GM18909 (cell line): ENCODE measurements around the gene ACACA.
"Not testable (repeated sequence)": the region's sequence is repeated elsewhere in the genome, so short reads cannot be mapped to it uniquely, and the experiment has no call there.

Experiments used
- ATAC-seq: cut with Tn5 transposase; IDR thresholded peaks from one replicate; pipeline ENCODE4 v1.9.1; 2021; ENCODE audit warnings: mild to moderate bottlenecking; ENCODE audit not compliant: unreplicated experiment, poor library complexity

ACACA gene

DNA sequence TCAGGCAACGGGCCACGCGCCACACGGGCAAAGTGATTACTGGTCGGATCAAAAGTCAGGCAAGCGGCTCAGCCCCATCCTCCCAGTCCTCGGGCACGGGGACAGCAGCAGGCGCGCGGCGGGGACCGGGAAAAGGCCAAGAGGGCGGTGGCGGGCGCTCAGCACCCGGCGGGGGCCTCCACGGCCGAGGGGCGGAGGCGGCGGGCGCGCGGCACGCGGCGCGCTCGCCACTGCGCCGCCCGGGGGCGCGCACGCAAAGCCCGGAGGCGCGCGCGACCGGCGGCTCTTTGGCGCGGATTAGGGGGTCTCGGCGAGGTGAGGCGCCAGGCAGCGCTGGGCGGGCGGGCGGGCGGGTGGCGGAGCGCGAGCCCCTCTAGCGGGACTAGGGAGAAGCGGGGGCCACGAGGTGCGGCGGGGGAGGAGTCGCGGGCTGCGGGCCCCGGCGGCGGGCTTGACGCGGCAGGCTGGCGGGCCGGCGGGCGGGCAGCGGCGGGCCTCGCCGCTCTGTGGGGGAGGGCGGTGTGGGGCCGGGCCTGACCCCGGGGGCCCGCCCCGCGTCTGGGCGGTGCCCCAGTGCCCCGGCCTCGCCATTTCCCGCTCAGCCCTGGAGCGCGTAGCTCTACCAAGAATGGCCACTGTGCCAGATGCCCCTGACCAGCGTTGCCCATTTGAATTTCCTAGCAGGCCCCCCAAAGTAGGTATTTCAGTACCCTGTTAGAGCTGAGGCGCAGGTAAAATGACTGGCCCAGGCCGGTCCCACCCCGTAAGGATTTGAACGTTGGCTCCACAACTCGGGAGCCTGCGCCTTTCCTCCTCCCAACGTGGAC lies at the start of gene ACACA, which contains the start of gene TADA2A:
Gene ACACA (minus strand): TSS at position 202 of the 827 bp plus-strand sequence. CDS start 537 bp downstream, outside the sequence.
Gene TADA2A (plus strand): TSS at position 252 of the 827 bp plus-strand sequence. CDS start 4,480 bp downstream, outside the sequence.
- peak; percentile 86 for ATAC-seq

DNA sequence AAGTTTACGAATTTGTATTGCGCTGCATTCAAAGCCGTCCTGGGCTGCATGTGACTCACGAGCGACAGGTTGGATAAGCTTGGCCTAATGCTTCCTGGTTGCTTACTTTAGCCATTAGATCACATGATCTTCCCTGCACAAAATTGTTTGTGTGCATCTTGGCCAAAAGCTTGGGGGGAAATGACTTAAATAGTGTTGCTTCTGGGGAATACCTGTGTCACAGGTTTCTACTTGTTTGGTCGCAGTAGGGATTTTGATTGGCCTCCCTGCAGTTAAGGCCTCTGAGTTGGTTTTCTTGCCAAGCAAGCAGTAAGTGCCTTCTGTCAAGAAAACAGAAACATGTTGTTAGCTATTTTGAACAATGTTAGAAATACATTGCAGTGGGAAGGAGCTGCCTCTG lies 43.5 kb upstream of the ACACA start:
- no peak for ATAC-seq

DNA sequence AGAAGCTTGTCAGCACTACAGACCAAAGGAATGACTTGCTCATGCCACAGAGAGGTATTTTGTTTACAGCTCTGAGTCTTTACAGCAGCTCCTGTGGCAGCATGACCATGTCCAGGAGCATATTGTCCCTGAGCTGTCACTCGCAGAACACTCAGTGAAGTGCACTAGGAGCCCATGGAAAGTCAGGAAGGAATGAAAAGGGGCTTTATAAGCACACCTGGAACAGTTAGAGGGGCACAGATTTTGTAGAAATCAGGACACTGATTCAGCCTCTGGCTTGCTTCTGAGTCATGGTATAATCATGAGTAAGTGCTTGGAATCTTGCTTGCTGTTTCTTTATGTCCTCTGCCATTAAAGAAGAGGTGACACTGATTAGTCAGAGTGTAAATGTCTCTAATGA lies 41.0 kb upstream of the ACACA start:
- no peak for ATAC-seq

DNA sequence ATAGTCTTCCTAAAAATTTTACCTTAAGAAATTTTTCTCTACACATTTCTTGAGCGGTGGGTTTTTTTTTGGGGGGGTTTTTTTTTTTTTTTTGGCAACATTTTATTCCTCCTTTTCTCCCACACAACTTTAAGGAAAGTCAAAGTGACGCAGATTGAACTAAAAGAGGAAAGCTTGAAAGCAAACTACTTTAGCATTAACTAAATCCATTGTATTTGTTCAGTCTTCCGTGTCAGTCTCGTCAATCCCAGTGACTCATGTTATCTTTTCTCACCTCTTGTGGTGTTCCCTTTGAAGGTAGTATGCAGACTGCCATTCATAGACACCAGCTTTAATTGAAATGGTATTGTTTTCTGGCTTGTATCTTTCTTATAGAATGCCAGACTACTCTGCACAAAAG lies 39.4 kb upstream of the ACACA start:
- ATAC-seq, result no peak

DNA sequence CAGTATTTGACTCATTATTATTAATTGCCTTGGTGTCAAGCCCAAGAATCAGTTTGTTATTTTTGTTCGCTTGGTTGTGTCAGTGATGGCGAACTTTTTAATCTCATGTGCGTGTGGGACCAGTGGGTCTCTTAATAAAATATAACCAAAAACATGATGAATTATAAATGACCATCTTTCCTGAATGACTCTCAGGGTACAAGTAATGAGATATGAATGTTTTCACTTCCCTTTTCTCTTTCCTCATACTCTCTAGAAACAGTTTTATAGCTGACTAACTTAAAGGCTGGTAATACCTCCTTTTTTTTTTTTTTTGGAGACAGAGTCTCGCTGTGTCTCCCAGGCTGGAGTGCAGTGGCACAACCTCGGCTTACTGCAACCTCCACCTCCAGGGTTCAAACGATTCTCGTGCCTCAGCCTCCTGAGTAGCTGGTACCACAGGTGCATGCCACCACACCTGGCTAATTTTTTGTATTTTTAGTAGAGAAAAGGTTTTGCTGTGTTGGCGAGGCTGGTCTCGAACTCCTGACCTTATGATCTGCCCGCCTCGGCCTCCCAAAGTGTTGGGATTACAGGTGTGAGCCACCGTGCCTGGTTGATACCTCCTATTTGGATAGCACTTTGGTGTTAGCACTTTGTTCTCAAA lies 34.9 kb upstream of the ACACA start:
- not testable (repeated sequence) for ATAC-seq

DNA sequence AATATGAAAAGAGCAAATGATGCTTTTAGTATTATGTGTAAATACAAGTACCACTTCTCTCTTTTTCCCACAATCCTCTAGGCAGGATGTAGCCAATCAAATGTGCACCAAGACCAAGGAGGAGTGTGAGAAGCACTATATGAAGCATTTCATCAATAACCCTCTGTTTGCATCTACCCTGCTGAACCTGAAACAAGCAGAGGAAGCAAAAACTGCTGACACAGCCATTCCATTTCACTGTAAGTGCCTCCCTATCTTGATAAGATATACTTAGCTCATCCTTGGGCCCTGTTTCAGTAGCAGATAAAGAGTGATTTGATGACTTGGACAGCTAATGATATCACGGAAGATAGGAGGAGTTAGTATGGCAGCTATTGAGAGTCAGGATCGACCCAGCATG lies 33.8 kb upstream of the ACACA start:
- ATAC-seq, result no peak

DNA sequence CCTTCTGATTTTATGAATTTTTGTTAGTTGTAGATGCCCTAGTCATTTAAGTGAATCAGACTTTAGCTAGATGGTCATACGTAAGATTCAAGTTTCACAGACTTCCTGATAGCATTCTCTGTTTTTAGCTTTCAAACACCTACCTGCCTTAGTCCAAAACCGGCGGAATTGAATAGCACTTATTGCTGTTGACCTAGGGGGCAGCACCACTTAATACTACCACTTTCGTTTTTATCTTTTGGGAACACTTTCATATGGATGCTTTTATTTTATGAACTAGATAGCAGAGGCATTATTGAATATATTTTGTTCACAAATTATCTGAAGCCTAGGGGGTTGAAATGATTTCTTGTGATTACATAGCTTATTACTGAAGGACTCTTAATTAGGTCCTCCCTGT lies 31.5 kb upstream of the ACACA start:
- no peak for ATAC-seq

DNA sequence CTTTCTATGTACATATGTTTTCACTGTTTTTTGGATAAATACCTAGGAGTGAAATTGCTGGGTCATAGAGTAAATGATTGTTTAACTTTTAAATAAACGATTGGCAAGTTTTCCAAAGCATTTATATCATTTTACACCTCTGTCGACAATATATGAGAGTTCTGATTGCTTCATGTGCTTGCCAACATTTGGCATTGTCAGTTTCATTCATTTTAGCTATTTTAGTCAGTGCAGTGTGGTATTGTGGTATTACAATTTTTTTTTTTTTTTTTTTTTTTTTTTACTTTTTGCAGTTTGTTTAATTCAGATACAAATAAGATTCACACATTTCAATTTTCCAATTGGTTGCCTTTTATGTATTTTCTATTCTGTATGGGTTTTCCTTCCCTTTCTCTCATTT lies 26.0 kb upstream of the ACACA start:
- no peak for ATAC-seq

DNA sequence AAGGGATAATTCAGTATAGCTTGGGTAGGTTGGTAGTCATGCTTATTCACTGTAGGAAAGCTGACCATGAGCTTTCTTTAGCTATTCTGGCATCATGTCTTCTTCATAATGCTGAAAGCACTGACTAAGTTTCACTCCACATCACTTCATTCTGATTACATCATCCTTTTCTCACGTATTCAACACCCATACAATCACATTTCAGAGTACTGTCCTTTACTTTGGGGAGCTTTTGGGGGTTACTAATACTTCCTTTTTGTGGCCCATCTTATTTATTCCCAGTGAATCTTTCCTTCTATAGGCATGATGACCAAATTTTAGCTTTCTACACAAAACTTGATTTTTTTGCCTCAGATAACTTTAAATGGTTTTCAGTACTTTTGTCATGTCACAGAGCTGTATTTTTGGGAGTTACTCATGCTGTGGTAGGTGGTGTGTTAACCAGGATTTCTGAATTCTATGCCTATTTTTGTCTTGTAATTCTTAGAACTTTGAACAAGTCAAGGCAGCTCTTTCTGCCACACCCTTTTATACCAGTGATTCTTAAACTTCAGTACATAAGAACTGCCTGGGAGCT lies 23.5 kb upstream of the ACACA start:
- ATAC-seq, result no peak

DNA sequence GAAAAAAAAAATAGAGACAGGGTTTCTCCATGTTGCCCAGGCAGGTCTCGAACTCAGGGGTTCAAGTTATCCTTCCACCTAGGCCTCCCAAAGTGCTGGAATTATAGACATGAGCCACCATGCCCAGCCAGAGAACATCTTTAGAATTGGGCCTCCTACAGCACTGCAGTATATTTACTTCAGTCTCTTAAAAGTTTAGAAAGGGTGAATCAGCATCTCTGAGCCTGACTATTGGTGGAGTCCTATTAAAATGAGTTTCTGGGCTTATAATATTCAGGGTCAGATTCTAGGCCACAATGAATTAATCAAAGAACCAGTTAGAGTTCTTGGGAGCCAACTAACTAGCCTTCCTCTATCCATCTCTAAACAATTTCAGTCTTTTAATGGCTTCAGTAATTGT lies 22.8 kb upstream of the ACACA start:
- ATAC-seq, result no peak

DNA sequence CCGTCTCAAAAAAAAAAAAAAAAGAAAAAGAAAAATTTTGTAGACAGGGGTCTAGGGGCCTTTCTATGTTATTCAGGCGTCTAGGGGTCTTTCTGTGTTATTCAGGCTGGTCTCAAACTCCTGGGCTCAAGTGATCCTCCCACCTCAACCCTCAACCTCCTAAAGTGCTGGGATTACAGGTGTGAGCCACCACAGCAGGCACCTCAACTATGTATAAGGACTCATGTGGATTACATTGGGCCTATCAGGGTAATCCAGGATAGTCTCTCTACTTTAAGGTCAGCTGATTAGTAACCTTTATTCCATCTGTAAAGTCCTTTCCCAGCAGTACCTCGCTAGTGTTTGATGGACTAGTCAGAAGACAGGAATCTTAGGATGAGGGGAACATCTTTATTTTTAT lies 22.4 kb upstream of the ACACA start:
- ATAC-seq, result no peak

DNA sequence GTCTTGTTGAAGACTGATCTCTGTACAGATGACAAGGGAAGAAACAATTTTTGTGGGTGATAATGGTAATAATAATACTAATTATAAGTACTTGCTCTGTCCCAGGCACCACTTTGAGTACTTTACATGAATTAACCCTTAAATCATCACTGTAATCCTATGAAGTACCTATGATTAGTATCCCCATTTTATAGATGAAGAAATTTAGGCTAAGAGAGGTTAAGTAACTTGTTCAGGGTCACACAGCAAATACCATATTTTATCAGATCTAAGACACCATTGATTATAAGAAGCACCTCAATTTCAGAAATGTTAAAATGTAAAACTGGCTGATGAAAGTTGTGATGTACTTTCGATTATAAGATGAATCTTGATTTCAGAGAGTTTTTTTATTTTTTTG lies 18.6 kb upstream of the ACACA start:
- ATAC-seq, result no peak

DNA sequence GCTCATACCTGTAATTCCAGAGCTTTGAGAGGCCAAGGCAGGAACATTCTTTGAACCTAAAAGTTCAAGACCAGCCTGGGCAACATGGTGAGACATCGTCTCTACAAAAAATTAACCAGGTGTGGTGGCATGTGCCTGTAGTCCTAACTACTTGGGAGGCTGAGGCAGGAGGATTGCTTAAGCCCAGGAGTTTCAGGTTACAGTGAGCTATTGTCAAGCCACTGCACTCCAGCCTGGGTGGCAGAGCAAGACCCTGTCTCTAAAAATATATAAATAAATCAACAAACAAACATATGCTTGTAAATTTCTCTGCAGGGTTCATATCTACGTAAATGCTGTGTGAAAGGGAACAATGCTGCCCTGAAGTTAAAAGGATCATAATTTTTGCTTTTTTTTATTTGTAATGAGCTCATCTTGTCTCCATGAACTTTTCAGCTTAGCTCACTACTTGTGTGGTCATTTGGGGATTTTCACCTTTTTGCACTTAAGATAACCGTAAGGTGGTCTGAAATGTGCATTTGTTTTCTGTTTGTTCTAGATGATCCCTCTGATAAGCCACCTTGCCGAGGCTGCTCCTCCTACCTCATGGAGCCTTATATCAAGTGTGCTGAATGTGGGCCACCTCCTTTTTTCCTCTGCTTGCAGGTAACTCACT lies 16.5 kb upstream of the ACACA start:
- no peak for ATAC-seq

DNA sequence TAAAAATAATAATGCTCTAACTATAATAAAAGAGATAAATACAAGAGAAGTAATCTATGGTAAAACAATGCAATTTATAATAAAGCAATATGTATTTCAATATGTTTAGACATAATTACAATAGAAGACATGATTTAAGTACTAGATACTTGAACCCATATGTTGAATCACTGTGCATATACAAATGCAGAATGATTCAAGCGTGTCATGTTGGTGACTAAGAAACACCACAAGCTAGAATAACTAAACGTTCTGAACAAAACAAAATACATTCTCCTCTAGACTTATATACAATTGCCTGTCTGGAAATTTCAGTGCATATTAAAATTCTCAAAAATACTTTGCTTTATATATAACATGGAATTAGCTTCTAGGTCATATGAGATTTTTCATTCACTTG lies 11.2 kb upstream of the ACACA start:
- ATAC-seq, result no peak

DNA sequence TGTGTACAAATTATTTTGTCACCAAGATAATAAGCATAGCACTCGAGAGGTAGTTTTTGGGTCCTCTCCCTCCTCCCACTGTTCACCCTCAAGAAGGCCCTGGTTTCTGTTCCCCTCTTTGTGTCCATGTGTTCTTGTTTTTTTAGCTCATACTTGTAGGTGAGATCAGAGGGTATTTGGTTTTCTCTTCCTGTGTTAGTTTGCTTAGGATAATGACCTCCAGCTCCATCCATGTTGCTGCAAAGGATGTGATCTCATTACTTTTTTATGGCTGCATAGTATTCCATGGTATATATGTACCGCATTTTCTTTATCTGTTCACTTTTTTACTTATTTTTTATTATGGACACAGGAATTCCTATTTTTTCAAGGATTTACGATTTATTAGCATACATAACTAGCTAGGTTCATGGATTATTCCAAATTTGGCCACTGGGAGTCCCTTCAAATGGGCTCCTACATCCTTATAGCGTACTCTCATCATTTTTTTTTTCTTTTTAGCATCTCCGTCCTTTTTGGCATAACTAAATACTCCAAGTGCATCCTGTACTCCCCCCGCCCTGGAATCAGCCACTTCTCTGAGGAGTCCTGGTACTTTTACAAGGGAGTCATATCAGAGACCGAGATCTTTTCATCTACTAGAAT lies 7.4 kb upstream of the ACACA start:
- ATAC-seq, result no peak

DNA sequence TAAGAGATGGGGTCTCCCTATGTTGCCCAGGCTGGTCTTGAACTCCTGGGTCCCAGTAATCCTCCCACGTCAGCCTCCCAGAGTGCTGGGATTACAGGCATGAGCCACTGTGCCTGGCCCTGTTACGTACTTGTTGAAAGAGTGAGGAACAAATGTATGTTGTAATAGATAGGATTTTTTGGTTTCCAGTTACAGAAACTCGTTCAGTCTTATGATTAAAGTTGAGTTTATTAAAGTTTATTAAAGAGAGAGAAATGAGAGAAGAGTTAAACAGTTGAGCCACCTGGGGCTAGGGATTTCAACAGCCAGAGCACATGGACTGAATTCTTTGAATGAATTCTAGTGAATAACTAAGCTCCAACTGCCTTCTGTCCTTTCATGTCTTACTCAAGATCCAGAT lies 3.7 kb upstream of the ACACA start:
- no peak for ATAC-seq

DNA sequence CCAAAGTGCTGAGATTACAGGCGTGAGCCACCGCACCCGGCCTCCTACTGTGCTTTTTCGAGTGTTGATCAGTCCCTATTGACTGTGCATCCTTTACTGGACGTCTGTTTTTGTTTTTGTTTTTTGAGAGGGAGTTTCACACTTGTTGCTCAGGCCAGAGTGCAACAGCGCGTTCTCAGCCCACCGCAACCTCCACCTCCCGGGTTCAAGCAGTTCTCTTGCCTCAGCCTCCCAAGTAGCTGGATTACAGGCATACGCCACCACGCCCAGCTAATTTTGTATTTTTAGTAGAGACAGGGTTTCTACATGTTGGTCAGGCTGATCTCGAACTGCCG lies 1.5 kb upstream of the ACACA start:
- ATAC-seq, result not testable (repeated sequence)

DNA sequence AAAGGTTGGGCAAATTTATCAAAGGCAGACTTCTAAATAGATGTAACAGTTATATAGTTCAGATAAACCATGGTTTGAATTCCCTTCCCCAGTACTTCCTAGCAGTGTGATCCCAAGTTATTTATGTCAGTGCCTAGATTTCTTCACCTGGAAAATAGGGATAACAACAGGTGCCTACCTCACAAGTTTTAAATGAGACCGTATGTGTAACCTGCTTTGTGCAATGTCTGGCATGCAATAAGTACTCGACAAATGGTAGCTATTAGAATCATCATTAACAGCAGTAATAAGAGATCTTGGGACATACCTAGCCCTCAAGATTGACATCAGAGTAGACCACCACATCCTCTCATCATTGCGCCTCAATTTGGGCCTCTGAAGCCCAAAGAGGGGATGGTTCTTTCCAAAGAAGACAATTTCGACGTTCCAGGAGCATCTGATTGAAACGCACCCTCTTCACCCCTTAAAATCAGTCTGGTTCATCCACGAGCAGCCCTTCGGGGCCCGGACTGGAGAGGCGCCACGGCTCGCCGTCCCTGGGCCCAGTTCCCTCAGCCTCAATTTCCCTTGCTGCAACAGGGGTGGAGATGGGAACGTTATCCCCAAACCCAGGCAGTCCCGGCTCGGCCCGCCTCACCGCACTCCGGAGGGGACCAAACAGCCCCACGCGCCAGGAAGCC lies 541 bp downstream of the ACACA start:
- peak; percentile 47 for ATAC-seq

DNA sequence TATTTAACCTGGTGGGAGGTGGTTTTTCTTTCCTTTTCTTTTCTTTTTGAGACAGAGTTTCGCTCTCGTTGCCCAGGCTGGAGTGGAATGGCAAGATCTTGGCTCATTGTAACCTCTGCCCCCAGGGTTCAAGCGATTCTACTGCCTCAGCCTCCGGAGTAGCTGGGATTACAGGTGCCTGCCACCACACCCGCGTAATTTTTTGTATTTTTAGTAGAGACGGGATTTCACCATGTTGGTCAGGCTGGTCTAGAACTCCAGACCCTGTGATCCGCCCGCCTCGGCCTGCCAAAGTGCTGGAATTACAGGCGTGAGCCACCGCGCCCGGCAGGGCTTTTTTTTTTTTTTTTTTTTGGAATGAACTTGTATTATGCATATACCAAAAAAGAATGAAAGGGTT lies 1.1 kb downstream of the ACACA start:
- not testable (repeated sequence) for ATAC-seq

DNA sequence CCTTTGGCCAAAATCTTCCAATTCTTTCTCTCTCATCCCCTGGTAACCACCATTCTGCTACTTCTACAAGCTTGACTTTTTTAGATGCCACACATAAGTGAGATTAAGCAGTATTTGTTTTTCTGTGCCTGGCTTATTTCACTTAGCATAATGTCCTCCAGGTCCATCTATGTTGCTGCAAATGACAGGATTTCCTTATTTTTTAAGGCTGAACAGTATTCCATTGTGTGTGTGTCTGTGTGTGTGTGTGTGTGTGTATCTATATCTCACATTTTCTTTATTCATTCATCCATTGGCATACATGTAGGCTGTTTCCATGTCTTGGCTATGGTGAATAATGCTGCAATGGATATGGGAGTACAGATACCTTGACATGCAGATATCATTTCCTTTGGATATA lies 6.1 kb downstream of the ACACA start:
- ATAC-seq, result no peak
